ENCODE data around the gene DPRX. TPM values are rescaled to one million over a fixed set of nuclear protein-coding genes. Genes with fewer than 3 reads are reported as not detected.

Gene DPRX, protein sequence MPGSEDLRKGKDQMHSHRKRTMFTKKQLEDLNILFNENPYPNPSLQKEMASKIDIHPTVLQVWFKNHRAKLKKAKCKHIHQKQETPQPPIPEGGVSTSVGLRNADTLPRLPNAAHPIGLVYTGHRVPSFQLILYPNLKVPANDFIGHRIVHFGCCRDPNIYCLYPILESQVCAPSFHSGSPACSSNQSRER
- total RNA-seq (2014; rRNA removed; shearing (Covaris generic)) = not detected in 2 replicates

DNA sequence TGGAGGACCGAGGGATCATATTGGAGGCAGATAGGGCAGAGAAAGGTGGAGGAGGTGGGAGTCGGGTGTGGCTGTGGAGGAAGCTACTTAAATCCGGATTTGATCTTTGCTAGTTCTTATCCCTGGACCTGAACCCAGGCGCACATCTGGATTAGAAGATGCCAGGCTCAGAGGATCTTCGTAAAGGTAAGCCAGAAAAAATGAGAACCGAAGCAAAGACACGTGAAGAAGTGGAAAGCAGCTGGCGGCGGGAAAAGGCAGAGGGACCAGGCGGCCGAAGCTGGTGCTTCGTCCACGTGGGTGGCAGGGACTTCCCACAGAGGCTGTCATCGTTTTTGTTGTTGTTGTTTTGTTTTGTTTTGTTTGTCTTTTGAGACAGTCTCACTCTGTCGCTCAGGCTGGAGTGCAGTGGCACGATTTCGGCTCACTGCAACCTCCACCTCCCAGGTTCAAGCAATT, at the start of gene DPRX:
TSS of gene DPRX (plus strand) at position 51 of the 459 bp plus-strand sequence. CDS start at position 159, 108 bp downstream.
- no peak for DNase-seq (ENCODE audit: low read depth)

DNA sequence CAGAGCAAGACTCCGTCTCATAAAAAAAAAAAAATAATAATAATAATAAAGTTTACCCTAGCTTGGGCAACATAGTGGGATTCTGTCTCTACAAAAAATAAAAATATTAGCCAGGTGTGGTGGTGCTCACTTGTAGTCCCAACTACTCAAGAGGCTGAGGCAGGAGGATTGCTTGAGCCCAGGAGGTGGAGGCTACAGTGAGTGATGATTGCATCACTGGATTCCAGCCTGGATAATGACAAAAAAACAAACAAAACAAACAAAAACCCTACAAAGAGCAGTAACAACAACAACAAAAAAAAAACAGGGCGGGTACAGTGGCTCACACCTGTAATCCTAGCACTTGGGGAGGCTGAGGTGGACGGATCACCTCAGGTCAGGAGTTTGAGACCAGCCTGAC, 48.6 kb upstream of the DPRX start:
- no peak for DNase-seq (ENCODE audit: low read depth)

DNA sequence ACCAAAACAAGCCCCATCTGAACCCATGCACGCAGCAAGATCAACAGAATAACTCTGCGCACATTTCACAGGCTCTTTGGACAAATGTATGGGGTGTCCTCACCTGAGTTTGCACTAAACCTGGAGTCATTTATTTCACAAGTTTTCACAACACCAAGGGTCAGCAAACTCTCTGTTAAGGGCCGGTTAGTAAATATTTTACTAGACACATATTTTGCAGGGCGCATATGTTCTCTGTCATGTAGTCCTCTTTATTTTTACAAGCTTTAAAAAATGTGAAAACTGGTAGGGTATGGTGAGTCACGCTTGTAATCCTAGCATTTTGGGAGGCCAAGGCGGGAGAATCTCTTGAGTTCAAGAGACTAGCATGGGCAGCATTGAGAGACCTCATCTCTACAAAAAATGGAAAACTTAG, 45.5 kb upstream of the DPRX start:
- no peak for DNase-seq (ENCODE audit: low read depth)

DNA sequence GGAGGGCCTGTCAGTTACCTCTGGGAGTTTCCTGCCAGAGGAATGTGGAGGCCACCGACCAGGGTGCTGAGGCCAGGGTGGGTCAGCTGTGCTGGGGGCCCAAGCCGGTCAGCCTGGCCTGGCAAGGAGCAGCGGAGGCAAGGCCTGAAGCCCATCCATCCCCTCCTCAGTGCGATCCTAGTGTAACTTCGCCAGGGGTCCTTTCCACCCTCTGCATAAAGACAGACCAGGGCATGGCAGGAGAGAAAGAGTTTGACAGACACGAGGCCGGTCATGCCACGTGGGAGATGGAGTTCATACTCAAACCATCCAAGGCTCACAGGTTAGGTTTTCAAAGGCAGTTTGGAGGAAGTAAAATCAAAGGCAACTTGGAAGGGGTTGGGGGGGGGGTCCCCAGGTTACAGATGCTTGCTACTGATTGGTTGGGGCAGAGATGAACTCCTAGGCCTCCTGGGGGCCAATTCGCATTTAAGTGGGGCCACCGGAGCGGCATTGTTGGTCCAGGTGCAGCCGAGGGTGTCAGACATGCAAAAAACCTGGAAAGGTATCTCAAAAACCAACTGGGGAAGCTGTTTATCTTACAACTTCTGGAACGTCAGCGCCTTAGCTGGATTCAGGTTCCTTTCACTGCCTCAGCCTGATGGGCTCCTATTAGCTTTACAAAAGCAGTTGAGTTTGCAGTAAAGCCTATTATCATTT, 36.8 kb upstream of the DPRX start:
- DNase-seq (ENCODE audit: low read depth) = no peak

DNA sequence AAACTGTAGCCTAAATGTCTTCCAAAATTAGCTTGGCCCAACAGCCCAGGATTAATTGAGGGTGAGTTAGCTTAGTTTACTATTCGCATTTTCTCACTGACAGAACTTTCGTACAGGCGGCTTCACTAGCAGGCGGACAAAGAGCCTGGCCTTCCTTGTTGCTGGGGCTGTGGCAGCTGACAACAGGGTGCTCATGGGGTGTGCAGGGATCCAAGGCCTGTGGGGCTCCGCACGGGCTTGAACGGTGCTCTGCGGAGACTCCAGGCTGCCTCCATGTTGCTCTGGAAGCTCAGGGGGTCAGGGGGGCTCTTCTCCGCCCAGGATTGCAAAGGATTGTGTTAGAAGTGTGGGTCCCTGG, 36.3 kb upstream of the DPRX start:
- DNase-seq (ENCODE audit: low read depth) = no peak

DNA sequence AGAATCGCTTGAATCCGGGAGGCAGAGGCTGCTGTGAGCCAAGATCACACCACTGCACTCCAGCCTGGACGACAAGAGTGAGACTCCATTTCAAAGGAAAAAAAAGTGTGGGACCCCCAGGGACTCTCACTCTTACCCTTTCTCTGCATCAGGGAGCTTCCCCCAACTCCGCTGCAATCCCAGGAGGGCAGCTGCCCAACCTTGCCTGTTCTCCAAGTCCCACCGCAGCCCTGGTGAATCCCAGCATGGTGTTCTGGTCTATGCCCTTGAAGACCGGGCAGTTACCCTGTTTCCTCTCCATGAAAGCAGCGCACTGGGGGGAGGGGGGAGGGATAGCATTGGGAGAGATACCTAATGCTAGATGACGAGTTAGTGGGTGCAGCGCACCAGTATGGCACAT, 35.7 kb upstream of the DPRX start:
- no peak for DNase-seq (ENCODE audit: low read depth)

DNA sequence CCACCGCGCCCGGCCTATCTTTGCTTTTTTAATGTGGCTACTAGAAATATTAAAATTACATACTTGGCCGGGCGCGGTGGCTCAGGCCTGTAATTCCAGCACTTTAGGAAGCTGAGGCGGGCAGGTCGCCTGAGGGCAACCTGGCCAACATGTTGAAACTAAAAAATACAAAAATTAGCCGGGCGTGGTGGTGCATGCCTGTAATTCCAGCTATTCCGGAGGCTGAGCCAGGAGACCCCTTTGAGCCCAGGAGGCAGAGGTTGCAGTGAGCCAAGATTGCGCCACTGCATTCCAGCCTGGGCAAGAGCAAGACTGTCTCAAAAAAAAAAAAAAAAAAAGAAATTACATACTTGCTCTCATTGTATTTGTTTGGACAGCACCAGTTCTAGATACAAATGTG, 34.8 kb upstream of the DPRX start:
- DNase-seq (ENCODE audit: low read depth) = no peak

DNA sequence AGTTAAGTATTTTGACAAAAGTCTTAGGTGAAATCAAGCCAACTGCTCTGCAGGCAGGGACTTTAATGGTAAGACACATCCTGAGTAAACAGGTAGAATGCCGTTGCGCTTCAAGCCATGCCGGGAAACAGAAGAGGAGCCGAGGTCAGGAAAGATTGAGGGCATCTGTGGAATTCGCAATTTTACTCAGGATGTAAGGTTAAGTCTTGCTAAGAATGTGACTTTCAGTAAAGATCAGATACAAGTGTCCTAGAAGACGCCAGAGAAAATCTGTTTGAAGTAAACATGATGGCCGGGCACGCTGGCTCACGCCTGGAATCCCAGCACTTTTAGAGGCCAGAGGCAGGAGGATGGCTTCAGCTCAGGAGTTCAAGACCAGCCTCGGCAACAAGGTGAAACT, 33.4 kb upstream of the DPRX start:
- DNase-seq (ENCODE audit: low read depth) = no peak

DNA sequence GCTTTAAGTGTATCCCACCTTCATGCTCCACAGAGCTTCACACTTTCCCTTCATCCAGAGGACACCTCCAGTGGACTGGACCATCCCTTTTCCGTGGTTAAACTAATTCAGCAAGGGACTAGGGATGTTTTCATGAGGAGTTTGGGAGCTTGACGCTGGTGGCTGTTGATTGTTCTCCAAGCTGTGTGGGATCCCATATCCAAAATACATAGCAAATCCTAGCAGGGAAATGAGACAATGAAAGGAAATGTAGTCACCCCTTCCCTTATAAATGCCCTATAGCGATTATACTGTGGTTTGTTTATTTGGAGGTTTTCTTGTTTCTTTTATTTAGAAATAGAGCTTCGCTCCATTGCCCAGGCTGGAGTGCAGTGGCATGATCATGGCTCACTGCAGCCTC, 31.6 kb upstream of the DPRX start:
- no peak for DNase-seq (ENCODE audit: low read depth)

DNA sequence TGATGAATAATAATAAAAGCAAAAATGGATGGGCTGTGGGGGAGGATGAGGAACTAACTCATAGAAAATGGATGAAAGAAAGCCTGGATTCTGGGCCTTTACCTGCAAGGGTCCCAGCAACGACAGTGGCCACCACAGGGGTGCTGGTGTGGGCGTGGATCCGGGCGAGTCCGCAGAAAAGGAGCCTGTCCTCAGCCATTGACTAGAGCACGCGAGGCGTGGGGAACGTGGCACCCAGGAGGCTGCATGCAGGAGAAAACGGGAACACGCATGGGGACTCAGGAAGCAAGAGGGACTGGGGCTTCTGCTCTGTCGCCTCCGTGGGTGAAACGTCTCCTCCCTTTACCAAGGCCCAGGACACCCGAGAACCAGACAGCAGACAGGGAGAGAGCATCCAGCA, 25.8 kb upstream of the DPRX start:
- no peak for DNase-seq (ENCODE audit: low read depth)

DNA sequence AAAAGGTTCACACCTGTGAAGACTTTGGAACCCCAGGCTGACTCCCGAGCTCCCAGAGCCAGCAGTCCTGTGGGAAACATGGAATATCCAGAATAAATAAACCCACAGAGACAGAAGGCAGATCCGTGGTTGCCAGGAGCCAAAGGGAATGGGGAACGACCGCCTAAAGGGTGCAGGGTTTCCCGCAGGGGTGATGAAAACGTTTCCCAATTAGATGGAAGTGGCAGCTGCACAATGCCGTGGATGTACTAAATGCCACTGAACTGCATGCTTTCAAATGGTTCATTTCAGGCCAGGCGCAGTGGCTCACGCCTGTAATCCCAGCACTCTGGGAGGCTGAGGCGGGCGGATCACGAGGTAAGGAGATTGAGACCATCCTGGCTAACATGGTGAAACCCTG, 23.4 kb upstream of the DPRX start:
- DNase-seq (ENCODE audit: low read depth) = no peak

DNA sequence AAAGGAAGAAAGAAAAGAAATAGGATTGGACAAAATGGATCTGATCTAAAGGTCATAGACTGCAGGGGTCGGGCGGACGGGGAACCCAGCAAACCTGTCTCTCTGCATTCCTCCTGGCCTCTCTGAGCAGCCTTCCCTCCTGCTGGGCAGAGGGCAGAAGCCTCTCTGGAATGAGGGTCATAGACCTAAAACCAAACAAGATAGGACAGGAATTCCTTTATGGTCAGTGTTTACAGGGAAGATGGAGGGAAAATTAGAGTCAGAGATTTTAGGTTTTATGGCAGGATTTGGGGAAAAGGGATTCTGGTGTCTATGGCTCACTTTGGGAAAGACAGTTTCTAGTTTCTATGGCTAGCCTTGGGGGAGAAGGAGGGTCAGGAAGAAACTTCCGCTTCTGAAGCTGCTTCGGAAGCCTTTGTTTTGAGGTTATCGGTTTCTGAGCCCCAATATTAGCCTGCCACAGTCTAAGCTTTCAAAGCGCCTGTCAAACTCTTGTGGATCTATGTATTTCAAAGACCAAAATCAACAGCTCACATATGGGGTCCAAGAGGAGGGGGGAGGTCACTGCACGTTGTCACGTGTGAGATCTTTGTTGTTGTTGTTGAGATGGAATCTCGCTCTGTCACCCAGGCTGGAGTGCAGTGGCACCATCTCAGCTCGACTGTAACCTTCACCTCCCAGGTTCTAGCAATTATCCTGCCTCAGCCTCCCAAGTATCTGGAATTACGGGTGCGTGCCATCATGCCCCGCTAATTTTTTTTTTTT, 18.9 kb upstream of the DPRX start:
- no peak for DNase-seq (ENCODE audit: low read depth)

DNA sequence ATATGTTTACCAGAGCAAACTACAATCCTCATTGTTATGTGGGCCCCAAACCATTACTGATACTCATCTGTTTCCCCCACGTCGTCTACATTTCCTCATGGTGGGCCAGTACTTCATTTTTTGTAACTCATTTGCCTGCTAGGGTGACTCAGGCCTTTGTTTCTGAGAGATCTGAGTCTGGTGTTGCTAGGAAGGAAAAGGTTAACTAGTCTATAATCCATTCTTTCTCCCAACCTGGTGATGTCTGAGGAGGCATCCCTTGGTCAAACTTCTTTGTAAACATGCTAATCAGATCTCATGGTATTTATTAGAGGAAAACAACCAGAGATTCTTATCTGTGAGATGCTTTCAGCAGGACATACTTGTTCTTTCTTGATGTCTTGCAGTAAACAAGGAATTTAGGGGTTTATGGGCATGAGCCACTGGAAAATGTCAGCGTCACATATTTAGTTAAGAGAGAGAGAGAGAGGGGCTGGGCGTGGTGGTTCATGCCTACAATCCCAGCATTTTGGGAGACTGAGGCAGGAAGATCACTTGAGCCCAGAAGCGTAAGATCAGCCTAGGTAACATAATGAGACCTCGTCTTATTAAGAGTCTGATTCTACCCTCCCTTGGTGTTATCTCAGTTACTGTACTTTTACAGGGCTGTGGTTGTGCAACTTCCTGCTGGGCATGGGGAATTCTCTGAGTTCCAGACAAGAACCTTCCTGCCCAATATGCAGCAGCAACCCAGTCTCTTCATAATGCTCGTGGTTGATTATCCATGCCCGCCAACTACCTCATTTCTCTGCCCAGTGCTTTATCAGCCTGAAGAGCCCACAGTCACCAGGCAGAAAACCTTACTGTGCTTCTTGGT, 9.7 kb upstream of the DPRX start:
- DNase-seq (ENCODE audit: low read depth) = peak; percentile 24

DNA sequence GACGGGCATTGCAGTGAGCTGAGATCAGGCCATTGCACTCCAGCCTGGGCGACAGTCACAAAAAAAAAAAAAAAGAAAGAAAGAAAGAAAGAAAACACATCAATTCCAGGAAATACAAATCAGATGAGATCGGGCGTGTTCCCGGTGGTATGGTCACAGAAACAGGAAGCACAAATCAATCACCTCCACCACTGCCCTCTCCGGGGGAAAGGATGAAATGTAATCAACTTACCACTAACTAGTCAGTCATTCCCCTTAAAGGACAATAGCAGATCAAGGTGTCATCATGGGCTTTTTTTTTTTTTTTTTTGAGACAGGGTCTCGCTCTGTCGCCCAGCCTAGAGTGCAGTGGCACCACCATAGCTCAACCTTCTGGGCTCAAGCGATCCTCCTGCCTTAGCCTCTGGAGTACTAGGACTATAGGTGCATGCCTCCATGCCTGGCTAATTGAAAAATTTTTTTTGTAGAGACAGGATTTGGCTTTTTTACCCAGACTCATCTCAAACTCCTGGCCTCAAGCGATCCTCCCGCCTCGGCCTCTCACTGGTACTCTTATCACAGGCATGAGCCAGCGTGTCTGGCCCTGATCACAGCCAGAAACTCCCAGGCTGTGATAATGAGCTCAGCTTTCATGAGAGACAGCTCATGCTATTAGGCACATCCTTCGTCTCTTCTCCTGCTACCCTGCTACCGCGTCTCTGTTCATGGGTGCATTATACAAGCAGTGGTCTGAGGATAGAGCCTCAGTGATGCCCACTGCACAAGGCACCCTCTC, 6.8 kb upstream of the DPRX start:
- no peak for DNase-seq (ENCODE audit: low read depth)

DNA sequence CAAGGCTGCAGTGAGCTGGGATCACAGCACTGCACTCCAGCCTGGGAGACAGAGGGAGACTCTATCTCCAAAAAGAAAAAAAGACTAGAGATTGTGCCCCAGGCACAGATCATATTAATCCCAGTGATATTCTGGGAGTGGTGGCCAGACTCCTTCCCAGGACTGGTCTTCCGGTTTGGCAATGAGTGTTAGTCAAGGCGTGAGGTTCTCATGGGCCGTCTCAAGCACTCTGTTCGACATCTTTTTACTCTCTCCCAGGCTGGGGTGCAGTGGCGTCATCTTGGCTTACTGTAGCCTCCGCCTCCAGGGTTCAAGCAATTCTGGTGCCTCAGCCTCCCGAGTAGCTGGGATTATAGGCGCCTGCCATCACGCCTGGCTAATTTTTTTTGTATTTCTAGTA, 5.3 kb upstream of the DPRX start:
- DNase-seq (ENCODE audit: low read depth) = no peak

DNA sequence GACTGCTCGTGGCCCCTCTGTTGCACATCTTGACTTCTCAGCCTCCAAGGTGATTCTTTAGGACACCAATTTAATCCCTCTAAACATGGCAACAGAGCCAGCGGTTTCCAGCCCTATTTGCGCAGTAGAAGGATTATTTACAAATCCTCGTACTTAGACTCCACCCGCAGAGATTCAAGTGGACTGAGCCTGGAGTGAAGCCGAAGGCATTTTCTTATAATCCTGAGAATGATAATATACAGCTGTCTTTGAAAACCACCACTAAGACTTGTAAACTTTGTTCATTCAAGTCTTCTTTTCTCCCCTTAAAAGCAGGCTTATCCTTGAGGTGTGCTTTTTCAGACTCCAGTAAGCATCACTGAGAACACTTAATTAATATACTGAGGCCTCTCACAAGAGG, 4.8 kb upstream of the DPRX start:
- DNase-seq (ENCODE audit: low read depth) = no peak

DNA sequence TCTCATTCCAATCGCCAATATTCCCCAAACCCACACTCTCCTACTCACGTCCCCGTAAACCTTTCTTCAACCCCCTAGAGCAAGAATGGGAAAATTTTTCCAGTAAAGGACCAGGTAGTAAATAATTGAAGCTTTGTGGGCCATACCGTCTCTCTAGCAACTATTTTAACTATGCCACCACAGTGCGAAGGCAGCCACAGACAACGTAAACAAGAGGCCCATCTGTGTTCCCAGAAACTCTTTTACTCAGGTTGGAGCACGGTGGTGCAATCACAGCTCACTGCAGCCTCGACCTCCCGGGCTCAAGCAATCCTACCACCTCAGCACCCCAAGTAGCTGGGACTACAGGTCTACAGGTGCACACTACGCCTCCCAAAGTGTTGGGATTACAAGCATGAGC, 3.0 kb downstream of the DPRX start:
- peak; percentile 17 for DNase-seq (ENCODE audit: low read depth)

DNA sequence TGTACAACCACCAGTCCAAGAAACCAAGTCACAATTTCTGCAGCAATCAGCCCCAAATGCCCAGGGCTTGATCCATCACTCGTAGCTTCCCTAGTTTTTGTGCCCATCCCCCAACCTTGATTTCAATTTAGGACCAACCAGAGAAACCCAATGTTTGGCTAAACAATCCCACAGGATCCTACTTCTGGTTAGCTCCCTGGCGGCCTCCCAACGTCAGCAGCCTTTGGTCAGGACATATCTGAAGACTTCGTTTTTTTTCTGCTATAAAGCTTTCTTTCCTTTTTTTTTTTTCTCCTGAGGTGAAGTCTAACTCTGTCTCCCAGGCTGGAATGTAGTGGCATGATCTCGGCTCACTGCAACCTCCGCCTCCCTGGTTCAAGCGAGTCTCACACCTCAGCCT, 7.7 kb downstream of the DPRX start:
- no peak for DNase-seq (ENCODE audit: low read depth)

DNA sequence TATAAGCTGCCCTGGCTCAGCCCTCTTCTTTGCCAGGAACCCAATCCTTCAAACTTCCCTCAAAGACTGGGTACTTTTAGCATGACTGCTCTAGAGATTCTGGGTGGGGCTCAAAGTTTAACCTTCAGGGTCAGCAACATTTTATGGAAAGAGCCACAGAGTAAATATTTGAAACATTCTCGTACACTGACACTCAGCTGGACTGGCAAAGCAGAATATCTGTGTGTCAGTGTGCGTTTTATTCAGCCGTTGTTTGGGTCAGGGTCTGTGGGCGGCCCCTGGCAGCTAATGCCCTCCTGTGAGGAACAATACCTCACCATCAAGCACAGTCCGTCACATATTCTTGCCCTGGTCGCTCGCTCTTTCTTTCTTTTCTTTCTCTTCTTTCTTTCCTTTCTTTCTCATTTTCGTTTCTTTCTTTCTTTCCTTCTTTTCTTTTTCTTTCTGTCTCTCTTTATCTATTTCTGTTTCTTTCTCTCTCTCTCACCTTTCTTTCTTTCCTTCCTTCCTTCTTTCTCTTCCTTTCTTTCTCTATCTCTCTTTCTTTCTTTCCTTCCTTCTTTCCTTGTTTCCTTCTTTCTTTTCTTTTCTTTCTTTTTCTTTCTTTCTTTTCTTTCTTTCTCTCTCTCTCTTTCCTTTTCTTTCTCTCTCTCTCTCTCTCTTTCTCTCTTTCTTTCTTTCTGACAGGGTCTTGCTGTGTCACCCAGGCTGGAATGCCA, 10.7 kb downstream of the DPRX start:
- DNase-seq (ENCODE audit: low read depth) = no peak

DNA sequence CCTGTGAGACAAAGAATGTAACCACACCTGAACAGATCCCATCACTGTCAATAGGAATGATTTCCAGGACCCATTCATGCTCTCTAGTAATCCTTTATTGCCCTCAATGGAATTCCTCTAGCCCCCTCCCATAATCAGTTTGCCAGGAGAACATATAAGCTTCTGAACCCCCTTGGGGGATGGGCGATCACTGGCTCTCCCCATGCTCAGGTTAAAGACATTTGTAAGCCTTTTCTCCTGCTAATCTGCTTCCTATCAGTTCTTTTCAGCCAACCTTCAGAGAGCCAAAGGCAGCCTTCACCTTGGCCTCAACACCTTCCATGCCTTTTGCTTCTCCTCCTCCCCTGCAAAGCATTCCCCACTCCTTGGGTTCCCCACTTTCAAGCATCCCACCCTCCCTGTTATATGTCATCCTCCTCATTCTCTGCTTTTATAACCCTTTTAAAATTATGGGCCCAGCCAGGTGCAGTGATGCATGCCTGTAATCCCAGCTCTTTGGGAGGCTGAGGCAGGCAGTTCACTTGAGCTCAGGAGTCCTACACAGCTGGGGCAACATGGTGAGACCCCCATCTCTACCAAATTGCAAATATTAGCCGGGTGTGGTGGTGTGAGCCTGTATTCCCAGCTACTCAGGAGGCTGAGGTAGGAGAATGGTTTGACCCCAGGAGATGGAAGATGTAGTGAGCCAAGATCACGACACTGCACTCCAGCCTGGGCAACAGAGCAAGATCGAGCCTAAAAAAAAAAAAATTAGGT, 12.4 kb downstream of the DPRX start:
- no peak for DNase-seq (ENCODE audit: low read depth)
